22Rv1 (cell line): ENCODE results near the gene VWA8.

Experiments
- CTCF ChIP-seq: fragments of 450-650 bp; IDR thresholded peaks from 2 replicates; pipeline ENCODE4 v1.5.1; 2017; ENCODE audit warnings: mild to moderate bottlenecking
- ZFX ChIP-seq: fragments of 450-650 bp; IDR thresholded peaks from 2 replicates; pipeline ENCODE4 v1.6.1; 2017; ENCODE audit warnings: antibody characterized with exemption, borderline replicate concordance

DNA sequence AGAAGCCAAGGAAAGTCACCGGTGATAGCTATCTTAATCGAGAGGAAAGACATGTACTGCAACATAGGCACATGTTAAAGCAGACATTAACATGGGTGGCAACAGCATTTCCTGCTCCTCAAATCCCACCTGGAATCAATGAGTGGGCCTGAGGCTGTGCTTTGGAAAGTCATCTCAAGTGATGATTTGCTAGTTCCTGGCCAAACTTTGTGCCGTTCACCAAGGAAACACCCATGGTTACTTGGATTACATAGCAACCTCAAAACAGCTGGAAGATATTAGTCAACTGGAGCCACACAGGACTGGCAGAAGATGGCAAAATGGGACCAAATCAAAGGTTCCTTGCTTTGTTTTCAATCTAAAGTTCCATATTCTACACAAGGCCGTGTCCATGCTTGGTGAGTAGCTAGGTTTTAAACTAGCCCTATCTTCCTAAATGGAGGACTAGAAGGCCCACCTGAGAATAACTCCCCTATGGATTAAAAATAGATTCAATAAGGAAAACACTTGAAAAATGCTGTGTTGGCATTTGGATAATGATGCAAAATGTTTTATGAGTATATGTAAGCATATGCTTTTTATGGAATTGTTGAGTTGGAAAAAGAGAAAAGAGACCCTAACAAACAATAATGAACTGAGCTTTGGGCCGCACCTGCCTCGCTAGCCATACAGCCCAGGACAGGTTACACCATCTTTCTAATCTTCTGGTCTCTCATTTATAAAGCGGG lies 359.0 kb downstream of the VWA8 start:
- TF ChIP-seq CTCF: no peak
- no peak for TF ChIP-seq ZFX
